ENCODE measurements around the gene PDLIM7.
"Not testable (repeated sequence)": the region's sequence is repeated elsewhere in the genome, so short reads cannot be mapped to it uniquely, and the experiment has no call there.

PDLIM7 gene

DNA sequence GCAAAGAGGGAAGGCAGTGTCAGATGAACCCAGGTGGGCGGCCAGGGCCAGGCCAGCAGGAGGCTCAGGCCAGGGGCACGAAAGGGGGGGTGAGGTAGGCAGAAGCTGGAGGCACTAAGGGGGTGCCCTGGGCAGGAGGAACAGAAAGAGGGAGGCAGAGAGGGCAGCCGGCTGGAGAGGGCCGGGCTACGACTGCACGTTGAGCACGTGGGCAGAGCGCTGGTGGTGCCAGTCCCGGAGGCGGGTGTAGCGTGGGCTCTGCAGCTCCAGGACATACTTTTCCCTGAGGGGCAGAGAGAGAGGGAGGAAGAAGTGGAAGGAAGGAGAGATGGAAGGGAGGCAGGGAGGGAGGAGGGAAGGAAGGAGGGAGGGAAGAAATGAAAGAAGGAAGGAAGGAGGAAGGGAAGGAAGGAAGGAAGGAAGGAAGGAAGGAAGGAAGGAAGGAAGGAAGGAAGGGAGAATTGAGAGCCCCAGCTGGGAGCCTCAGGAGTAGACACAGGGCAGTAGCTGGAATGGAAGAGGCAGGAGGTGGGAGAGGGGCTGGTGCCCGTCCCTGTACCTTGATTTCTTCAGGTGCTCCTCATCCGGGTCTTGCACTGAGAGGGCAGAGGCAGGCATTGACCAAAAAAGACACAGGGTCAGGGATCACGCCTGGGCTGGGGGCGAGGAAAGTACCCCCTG, 7.0 kb downstream of the PDLIM7 start:
- no peak for DNase-seq

DNA sequence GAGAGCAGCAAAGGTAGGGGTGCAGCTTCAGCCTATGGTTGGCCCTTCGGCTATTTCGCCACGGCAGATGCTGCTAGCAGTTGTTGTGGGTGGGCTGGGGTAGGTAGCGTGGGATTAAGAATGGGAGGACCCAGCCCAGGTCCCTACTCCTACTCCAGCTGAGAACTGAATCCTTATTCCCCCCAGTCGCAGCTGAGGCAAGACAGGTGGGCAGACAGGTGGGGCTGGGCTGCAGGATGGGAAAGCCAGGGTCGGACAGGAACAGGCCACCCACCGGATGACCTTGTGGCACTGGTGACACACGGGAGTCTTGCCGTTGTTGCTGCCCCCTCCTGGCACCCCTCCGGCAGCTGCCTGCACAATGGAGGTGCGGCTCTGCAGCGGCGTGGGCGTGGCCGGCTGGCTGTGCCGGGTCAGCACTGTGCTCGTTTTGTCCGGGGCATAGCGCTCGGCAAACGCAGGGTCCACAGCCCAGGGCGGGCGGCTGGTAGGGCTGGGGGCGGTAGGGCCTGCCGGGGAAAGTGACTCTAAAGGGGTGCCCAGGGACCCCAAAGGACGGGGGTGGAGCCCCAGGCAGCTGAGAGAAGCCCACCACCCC, 8.2 kb downstream of the PDLIM7 start:
- no peak for DNase-seq

DNA sequence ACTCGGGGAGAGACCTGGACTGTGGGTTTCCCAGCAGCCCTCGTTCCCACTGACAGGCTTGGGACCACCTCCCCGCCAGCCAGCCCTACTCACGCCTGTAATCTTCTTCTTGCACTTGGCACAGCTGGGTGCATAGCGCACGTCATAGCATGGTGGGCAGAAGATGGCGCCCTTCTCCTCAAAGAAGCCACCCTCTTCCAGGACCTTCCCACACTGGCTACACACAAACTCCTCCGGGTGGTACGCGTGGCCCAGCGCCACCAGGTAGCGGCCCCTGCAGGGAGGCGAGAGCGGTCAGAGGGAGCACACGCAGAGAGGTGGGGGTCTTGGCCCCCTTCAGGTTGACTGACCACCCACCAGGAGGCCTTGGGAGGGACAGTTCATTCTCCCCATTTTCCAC, 9.4 kb downstream of the PDLIM7 start:
- no peak for DNase-seq

DNA sequence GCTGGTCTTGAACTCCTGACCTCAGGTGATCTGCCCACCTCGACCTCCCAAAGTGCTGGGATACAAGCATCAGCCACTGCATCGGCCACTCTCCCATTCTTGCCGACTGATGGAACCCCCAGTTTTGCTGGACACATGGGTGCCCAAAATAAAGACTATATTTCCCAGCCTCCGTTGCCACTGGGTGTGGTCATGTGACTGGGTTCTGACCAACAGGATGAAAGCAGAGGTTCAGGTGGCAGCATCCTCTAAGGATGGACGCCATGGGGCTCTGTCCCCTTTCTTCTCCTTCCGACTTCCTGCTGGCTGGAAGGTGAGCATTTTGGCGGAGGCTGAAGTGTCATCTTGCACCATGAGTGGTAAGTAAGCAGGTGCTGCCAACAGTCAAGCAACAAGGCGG, 10.3 kb downstream of the PDLIM7 start:
- no peak for DNase-seq

DNA sequence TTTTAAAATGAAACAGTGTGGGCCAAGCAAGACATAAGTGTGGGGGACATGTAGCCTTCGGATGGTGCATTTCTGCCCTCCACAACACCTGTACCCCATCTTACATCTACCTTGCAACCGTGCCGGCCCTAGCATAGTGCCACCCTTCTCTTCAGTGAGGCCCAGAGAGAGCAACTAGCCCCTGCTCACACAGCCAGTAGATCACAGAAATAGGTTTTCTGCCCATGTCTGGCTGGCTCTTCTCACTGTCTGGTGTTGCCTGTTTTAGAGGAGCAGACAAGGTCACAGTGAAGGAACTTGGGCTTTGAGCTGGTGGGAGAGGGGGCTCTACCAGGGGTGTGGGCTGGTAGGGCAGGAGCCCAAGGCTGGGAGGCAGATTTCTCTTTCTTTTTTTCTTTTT, 11.1 kb downstream of the PDLIM7 start:
- no peak for DNase-seq

DNA sequence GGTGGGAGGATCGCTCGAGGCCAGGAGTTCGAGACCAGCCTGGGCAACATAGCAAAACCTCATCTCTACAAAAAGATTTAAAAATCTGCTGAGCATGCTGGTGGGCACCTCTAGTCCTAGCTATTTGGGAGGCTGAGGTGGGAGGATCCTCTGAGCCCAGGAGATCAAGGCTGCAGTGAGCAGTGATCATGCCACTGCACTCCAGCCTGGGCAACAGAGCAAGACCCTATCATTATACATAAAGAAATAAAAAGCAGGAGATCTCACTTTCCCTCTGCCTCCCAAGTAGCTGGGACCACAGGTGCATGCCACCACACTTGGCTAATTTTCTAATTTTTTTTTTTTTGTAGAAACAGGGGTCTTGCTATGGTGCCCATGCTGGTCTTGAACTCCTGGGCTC, 11.7 kb downstream of the PDLIM7 start:
- DNase-seq, result not testable (repeated sequence)

DNA sequence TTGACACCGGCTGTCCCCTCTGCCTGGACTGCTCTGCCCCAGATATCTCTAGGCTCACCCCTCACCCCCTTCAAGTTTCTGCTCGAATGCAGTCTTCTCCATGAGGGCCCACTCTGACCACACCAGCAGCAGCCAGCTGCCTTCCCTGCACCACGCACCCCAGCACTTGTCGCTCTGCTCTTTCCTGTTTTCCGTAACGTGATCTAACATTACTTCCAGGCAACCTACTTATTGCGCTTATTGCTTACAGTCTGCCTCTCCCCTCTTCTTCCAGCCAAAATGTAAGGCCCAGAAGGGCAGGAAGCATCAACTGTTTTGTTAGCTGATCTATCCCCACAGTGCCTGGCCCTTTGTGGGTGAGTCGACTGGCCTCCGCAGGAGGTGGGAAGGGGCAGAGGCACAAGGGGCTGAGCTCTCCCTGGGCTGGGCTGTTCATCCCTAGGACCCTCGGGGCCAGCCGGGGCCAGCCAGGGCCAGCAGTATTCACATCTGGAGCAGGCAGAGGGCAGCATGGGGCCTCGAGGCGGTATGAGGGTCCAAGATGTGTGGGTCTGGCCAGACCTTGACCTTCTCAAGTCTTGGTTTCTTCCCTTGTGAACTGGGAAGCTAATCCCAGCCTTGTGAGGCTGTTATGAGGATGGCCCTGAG, 12.4 kb downstream of the PDLIM7 start:
- DNase-seq, result no peak

DNA sequence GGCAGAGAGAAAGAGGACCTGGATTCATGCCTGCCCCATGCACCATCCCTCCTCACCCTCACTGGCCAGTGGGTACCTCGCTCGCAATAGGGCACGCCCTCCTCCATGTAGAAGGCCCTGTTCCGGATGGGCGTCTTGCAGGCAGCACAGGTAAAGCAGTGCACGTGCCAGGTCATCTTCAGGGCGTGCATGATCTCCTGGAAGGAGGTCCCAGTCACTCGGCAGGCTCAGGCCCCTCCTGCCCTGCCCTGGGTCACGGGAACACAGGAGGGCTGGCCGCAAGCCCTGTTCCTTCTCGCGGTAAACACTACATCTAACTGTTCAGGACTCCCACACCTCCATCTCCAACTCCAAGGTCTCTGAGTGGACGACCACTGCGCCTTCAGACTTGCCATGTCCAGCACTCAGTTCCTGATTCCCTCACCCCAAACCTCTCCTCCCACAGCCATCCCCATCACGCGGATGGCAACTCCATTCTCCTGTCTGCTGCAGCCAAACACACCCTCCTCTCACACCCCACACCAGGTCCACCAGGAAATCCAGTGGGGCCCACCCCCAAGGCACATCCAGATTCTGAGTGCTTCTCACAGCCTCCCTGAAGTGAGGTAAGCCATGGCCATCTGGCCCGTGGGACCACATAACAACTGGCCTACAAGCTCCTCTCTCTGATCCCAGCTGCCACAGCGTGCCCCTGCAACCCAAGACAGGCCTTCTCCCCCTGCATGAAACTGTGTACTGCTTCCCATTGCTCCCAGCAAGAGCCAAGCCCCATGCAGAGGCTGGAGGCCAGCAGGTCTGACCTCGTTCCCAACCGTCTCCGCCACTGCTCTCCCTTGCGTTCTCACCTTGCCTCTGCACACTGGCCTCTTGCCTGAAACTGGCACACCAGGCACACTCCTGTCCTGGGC, 13.2 kb downstream of the PDLIM7 start:
- no peak for DNase-seq

DNA sequence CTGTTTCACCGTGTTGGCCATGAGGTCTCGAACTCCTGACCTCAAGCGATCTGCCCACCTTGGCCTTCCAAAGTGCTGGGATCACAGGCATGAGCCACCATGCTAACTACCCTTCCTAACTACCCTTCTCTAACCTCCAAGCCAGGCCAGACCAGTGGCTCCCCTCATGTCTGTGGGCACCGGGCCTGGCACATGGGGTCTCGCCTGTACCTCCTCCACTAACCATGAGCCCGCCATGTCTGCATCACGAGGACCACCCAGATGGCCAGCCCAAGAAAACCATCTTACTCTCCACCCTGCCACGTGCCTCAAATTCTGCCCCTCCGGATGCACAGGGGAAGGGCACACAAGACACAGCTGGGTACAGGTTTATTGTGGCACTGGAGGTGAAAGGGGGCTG, 14.4 kb downstream of the PDLIM7 start:
- no peak for DNase-seq

DNA sequence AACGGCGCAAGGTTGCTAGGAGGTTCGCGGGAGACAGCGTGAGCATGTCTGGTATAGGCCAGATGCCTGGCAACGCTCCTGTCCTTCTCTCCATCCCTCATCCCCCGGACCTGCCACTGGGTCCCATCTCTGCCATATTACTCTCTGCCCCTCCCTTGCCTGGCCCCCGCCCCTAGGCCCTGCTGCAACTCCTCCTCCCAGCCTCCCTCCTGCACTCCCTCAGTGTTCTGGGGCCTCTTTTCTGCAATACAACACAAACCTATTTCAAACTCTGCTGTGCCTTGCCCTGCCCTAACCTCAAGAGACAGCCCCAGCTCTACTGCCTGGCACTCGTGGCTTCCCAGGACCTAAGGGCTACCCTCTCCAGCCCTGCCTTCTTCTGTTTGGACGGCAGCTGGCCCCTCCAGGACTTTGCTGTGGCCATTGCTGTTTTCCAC, 15.0 kb downstream of the PDLIM7 start:
- no peak for DNase-seq

DNA sequence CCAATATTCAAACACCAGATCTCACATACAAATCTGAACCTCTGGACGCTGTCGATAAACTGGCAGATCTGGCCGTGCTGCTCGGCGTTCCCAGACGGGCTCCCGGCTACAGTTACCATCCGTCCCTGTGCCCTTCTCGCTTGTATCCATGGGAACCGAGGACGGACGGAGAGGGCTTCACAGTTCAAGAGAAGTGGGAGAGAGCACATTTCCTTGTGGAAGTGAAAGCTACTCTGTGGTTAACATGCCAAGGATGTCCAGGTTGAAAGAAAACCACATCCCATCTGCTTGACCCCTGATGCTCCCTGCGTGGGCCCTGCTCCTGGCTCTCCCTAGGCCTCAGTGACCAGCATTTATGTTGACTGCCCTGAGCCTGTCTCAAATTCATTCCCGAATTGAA, 17.6 kb downstream of the PDLIM7 start:
- no peak for DNase-seq

DNA sequence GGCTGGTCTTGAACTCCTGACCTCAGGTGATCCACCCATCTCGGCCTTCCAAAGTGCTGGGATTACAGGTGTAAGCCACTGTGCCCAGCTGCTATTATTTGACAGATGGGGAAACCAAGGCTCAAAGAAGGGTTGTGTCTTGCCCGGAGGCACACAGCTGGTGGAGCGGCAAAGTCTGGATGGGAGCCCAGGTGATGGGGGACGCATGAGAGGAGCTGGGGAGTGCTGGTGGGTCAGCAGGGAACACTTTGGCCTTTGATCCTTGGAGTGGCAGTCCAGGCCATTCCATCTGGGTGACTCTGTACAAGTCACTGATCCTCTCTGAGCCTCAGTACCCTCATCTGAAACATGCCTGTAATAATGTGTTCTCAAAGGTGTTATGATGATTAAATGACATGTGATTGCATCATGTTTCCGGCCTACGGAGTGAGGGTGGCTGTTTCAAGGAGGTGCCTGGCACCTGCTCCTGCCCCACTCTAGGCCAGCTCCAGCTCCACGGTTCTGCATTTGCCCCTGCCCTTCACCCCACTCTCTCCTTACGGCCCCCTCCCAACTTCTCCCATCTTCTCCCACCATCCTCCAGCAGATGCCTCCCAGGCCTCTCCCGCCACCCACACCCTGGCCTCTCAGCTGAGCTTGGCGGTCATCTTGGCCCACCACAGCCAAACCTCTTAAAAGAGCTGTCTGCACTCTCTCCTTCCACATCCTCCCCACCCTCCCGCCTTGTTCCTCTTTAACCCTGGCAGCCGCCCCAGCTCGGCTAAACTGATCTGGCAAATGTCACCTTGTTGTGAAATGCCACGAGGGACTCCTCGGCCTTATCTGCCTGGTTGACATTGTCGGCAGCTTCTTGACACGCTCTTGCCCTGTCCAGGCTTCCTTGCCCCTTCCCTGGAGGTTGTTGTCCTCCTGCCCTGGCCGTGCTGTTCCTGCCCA, 18.4 kb downstream of the PDLIM7 start:
- DNase-seq, result no peak

DNA sequence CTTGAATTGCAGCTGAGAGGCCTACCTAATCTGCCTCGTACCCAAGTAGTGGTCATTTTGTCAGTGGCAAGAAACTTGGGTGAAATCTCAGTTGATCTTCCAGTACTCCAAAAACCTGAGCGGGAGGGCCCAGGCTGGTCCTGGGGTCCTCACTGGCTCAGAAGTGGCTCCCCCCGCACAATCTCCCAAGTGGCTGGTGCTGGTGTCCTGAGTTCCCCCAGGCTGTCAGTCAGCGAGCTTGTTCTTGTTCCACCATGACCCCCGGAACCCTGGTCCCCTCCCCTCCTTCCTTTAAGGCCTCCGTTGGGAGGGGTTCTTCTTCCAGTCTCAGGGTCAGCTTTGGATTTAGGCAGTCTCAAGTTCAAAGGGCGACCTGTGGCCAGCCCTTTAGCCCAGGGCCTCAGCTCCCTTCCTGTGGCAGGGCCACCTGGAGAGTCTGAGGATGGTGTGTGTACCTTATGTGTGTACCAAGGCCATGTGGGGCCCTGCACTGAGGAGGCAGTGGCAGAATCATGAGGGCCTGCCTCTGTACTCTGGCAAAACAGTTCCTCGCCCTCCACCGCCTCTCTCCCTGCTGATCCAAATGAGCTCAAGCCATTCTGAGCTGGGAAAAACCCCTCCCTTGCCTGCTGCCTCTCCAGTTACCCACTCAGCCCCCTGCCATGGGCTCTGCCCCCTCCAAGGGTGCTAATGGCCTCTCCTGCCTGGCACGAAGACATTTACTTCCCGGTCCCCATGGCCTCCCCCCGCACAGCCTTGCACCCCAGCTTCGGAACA, 19.5 kb downstream of the PDLIM7 start:
- no peak for DNase-seq

DNA sequence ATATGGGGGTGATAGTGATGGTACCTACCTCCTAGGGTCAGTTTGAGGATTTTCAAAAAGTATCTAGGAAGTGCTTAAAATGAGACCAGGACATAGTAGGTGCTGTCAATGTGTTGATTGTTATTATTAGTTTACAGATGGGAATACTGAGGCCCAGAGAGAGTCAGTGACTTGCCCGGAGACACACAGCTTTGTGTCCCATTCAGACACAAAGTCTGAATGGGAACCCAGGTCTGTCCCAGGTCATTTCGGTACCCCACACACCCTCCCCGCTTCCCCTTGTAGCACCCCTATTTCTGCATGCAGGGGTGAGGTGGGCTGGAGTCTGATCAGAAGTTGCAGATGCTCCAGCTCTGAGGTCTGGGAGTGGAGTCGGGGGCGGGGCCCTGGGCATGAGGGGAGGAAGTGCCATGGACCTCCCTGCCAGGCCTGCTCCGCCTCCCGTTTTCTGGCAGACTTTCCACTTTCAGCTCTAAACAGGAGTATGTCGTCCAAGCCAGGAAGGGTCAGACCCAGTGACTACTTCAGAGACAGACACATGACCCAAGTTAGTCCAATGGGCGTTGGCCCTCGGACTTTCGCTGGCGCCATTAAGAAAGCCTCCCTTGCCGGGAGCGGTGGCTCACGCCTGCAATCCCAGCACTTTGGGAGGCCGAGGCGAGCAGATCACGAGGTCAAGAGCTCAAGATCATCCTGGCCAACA, 20.7 kb downstream of the PDLIM7 start:
- no peak for DNase-seq

DNA sequence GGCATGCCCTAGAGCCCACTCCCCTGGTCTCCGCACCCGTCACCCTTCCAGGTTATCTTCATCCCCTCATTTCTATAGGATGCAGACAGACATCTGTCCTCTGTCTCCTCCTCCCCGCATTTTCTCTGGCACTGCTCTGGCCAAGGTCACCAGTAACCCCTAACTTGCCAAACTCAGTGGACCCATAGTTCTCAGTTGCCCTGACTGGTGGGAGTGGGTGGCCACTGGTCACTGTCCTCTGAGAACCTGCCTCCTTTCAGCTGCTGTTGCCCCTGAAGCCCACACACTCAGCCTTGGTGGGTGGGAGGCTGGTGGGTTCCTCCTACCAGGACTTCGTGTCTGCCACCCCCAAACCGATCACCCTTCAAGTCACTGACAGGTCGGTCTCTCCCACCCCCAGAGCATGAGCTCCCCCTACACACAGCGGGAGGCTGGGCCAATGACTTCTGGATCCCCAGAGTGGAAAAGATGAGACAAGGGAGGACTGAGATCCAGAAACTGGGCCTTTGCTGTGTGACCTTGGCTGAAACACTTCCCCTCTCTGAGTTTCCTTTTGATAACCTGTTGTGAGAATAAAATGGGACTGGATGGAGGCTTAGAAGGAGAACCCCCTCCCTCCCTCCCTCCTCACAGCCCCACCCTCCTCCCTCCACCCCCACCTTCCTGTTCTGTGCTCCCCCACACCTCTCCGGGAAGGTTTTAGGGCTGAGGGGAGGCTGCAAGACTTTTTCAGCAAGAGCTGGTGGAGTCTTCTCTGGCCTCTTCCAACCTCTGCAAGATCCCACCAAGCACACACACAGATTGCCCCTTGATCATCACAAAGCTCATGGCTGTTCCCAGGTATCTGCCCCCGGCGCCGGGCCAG, 21.6 kb downstream of the PDLIM7 start:
- DNase-seq, result no peak

DNA sequence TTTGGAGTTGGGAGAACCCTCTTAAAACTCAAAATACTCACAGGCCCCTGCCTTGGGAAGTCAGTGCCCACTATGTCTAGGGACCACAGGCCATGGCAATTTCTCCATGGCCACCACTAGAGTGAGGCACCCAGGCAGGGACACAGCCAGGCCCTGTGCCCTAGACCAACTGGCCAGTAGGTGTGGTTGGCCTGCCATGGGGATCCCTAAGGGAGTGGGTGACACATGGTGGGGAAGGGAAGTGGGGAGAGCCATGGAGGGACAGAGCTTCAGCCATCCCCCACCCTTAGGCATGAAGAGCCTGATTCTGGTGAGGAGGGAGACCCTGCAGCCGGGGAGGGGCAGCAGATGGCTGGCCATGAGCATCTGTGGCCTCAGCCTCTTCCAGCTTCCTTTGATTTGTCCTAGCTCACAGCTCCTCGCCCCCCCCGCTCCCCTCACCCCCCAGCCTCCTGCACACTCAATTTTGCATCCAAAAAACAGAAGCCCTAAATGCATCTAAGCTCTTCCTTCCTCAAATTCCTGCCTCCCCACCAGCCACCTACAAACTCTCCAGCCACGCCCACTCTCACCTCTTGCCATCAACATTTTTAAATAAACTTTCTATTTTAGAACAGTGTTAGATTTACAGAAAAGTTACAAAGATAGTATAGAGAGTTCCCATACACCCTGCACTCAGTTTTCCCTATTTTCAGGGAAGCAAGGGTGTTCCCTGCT, 22.4 kb downstream of the PDLIM7 start:
- DNase-seq, result no peak

DNA sequence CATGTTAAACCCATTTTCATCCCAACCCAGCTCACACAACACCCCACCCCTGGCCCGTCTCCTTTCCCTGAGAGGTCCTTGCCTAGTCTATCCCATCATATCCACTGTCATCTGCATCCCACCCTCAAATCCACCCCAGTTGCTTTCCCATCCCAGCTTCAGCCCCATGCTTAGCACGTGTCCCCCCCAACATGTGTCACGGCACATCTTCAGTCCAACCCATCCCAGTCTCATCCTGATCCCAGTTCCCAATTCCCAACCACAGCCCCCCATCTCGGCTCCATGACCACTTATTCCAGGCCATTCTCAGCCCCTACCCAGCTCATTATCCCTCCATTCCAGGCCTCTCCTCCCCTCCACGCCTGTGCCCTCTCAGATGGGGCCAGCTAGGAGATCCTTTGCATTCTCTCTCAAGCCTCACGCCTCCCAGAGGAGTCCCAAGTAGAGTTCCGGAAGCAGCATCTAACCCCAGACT, 23.4 kb downstream of the PDLIM7 start:
- no peak for DNase-seq

DNA sequence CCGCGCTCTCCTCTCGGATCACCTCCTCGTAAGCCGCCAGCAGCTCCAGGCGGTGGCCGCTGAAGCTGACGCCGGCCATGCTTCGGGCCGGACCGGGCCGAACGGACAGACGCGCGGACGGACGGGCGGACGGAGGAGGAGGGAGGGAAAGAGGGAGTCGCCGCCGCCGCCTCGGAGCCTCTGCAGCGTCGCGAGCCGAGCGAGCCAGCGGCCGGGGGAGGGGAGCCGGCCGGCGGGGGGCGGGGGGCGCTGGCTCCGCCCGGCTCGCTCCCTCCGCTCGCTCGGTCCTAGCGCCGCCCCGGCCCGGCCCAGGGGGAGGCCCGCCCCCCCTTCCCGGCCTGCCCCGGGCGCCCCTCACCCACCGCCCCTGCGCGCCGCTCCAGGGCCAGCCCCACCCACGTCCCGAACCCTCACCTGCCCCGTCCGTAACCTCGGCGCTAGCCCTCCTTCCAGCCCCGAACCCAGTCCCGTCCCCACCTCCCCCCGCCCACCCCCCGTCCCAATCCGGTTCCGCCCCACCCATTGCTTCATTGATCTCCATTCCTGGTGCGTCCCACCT, 23.9 kb downstream of the PDLIM7 start, which contains the start of gene DBN1:
DBN1 (minus strand) TSS at position 192 of the 559 bp plus-strand sequence; CDS start at position 79, 113 bp downstream.
- DNase-seq, result no peak
